HG03469 (cell line): ENCODE measurements around the gene CDH13.

ENCODE experiments used
- ATAC-seq: cut with Tn5 transposase; IDR thresholded peaks from one replicate; pipeline ENCODE4 v1.9.1; 2021; ENCODE audit warnings: mild to moderate bottlenecking, moderate library complexity, moderate number of reproducible peaks; ENCODE audit not compliant: unreplicated experiment

Gene CDH13

DNA sequence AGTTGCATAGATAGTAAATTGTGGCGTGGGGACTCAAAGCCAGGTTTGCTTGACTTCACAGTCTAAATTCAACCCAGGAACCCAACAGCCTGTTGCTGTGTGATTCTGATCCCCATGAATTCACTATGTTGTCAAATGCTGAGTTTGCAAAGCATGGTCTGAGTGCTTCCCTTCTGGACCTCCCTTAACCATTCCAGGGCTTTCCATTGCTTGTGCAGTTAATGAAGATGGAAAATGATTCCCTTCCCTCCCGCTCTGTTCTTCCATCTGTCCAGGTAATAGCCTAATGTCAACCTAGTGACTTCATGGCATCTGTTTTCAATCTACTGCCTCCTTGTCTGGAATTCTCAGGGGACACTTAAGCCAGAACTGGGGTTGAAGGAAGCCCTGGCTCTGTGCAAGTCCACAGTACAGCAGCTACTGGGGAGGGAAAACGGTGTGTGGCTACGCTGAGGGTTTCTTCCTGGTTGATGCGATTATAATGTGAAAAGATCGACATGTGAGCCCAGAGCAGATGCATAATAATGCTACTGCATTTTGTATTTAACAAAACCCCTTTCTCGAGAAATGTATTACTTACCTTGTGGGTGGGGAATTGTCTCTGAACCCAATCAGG is 206.7 kb downstream of the CDH13 start:
- ATAC-seq, result no peak

DNA sequence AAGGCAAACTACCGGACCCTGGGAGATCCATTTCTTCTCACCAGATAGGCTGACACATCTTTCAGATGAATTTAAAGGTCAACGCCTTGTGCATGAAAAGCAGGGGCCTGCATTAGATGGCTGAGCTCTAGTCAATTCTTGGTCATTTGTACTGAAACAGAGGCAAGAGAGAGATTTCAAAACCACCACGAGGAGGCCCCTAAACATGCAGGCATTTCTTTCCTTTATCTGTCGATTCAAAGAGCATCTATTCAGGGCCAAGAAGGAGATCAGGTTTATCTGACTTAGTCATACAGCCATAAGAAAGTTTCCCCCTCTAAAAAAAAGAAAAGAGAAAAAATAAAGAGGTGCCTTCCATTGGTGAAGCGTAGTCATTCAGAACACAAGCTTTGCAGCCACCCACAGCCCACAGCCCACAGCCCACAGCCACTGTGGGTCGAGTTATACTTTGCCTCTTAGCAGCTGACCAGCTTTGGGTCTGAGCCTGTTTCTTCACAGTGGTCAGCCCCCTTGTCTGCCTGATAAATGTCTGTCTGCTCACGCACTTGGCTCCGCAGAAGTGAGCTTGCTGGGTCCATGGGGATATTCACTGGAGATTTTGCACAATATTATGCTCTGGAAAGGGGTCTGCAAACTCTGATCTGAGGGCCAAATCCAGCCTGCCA is 207.5 kb downstream of the CDH13 start:
- ATAC-seq, result no peak

DNA sequence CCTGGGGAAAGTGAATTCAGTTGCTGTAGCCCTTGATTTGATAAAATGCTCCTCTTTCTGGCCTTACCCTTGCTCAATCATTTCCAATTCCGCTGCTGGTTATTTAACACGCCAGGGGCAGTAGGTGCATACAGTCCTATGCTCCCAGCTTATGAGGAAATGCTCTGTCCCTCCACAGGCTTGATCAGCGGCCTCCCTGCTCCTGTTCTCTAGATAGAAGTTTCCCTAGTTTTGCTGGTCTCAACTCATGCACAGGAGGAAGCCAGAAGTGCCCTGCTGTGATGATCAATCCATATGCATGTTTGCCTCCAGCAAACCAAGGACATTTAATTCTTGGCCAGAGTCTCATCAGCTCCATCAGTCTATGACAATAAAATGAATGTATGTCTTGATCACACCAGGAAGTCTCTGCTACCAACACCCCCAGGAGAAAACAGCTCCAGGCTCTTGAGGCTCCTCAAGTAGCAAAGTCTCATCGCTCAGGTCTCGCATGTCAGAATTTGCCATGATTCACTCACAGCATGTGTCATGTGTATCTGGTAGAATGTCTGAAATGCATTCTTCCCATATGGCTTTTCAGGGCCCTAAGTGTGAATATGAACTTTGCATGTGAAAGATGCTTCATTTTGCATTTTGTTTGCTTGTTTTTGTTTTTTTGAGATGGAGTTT is 208.9 kb downstream of the CDH13 start:
- no peak for ATAC-seq

DNA sequence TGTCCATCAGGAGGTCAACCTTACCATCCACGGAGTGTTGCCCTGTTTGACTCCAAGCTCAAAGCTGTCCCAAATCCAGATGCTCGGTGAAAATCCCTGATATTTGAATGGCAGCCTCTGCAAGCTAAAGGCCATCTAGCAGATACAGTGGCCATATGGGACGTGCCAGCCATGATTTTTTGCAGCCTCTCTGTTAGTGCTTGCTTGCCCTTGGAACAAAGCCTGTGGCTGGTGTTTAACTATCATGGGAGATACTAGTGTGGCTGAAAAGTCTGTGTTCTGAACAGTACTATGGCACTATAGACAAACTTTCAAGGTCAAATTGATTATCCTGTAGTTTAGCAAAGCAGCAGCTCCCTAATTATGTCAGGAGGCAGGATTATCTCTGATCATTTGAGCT is 214.3 kb downstream of the CDH13 start:
- no peak for ATAC-seq

DNA sequence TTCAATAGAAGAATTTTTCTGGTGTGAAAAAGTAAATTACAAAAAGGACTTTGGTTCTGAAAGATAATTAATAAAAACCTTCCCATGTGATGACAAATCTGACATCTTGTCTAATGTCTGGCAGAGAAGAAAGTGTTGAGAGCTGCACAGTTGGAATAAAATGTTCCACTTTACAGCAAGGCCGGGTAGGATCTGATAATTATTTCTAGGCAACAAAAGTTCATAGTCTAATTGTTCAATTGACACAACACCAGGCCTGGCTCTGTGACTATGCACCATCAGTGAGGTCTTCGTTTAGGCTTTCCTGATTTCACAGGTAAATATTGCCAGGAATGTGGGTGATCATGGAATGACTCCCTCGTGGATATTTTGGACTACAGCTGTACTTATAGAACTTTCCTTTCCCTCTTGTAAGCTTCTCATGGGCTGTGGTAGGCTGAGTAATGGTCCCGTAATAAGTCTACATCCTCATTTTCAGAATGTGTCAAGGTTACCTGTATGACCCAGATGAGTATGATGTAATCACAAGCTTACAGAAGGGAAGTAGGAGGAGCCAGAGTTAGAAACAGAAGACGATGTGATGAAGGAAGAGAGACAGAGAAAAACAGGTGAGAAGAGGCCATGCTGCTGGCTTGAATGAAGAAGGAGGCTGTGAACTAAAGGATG is 217.0 kb downstream of the CDH13 start:
- no peak for ATAC-seq

DNA sequence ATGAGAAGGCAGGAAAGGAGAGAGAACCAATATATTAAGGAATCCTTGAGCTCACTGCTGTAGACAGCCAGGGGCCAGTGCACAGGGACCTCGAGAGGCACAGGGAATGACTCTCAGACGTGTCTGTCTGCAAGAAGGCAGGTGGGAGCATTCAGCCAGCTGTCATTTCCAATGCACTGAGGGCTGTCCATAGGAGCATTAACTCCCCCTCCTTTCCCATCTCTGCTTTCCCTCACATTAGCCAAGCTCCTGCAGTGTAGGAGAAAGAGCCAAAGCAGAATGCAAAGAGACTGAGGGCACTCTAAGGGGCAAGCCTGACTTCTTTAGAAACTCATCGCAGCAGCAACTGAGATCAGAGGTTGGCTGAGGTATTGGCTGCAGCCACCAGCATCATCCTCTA is 218.3 kb downstream of the CDH13 start:
- ATAC-seq, result no peak

DNA sequence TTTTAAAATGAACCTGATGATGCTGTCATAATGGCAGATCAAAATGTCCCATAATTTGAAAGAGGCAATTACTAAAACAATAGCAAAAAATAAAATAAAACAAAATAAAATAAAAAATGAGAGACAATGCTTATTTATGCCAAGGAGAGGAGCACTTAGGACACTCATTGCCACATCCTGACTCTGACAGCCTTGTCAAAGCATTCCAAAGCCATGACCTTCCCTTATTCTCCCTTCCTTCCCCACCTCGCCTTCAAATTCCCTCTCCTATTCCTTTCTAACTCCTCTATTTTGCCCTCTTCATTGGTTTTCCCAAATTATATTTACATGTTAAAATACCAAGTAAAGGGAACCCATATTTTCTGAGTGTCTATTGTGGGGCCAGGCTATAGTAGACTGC is 220.0 kb downstream of the CDH13 start:
- no peak for ATAC-seq

DNA sequence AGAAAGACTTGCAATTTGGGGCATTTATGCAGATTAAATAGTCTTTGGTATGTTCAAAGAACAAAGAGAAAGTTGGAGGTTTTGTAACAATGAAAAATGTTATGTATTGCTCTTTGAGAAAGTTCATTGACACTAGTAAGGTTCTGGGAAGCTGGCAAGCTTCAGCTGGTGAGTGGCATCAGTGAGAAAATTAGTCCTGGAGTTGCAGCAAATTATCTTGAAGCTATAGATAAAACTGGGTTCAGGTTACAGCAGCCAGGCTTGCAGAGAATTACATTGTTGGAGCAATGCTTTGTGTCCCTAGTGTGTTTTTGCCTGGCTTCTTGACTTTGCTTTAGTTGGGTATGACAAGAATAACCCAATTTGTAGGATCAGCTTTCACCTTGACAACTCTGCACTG is 221.2 kb downstream of the CDH13 start:
- ATAC-seq, result no peak

DNA sequence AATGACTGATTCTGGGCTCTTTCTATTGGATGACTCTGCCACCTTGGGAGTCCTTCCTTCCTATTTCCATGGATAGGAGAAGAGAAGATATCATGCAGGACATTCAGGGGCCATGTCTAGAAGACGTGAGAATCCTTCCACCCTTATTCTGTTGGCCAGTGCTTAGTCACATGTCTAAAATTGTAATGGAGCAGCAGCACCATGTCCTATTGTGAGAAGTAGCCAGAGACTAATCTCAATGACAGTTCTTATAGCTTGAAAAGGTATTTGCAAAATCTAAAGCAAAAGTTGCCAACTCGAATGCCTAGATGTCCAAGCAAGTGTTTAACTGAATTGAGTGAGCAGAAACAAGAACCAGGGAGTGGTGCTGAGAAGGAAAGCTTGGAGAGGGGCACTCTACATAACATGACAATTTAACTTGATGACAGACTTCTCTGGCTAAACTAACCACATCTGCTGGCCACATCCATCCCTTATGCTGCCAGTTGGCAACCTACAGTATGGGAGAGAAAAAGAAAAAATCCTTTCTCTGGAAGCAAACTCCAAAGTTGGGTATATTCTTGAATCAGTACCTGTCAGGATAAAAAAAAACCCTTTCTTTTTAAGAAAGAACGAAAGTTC is 225.7 kb downstream of the CDH13 start:
- ATAC-seq, result no peak

DNA sequence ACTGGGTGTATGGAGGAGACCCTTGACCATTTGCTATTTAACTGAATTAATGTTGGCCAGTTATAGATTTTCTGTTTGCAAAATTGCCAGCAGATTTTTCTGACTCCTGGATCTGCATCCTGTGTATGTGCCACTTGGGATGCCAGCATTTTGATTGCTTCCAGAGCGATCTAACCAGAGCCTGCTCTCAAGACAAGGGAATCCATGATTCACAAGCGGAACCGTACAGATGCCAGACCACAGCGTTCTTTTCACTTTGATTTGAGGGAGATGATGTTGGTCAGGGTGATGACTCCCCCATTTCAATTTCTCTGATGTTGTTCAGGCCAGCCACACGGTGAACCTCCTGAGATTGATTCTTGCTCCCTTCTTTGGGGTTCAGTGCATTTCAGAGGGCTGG is 228.7 kb downstream of the CDH13 start:
- no peak for ATAC-seq

DNA sequence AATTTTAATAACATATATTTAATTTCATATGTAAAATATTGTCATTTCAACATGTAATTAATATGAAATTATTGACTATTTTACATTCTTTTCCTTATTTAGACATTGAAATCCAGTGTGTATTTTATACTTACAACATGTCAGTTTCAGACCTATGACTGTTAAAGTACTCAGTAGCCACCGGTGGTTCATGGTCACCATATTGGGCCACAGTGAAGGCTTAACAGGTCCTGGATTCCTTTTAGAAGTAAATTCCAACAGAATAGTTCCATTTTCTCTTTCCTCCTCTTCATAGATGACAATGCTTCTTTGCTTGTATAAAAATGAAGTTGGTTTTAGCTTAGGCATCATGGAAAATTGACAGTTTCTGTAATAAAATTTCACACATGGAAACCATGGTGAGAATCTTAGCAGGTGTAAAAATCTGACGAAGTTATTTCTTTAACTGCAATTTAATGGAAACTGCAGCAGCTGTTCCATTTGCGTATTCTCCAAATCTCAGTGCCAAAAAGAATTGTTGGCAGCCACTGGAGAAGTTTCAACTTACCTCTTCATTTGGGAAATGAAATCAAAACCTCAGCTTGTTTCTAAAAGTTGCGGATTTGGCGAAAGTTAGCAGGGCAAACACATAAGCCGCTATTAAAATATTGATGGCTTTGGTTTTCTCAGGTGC is 231.1 kb downstream of the CDH13 start:
- ATAC-seq, result no peak

DNA sequence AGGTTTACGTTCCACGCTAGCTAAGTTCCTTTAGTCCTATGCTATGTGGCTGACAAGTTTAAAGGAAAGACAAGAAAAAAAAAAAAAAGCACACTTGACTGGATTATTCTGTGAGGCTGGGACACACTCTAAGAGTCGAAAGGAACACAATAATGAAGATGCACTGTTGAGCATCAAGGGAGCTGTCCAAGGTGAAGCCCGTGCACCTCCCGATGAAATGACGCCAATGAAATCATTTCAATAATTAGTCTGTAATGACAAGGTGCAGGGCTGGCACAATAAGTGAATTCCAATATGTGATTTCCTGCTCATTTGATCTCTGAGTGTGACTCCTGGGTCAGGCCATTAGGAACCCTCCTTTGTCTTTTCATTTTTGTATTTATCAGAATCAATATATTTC is 232.9 kb downstream of the CDH13 start:
- ATAC-seq, result no peak

DNA sequence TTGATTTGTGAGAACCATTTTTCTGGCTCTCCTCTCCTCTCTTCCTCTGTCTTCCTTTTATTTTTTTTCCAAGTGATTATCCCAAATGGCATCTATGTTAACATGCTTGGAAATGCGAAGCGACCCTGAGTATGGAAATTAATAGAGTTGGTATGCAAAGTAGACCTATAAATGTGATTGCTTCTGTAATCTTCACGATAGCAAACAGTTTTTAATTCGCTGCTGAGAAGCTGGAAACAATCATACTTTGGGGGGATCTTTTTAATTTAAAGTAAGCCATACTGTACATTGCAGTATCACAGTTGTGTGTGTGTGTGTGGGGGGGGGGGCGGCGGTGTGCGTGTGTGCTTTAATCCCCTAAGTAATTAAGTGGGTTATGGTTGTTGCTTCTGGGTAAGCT is 233.3 kb downstream of the CDH13 start:
- no peak for ATAC-seq

DNA sequence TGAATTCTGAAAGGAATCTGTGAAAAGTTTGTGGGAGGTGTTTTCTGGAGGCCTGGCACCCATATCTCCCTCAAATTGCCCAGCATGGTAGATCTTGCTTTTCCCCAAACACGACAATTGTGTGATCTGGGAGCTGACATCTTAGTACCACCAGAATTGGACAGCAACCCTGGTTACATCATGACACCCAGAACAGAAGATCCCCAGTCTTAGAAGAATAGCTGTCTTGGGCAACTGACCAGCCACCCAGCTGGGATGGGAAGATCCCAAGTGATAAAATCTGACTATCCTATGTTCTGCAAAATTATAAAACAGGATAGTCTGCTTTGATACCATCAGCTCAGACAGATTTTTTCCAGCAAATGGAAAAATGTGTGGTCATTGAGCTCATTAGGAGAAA is 235.3 kb downstream of the CDH13 start:
- no peak for ATAC-seq

DNA sequence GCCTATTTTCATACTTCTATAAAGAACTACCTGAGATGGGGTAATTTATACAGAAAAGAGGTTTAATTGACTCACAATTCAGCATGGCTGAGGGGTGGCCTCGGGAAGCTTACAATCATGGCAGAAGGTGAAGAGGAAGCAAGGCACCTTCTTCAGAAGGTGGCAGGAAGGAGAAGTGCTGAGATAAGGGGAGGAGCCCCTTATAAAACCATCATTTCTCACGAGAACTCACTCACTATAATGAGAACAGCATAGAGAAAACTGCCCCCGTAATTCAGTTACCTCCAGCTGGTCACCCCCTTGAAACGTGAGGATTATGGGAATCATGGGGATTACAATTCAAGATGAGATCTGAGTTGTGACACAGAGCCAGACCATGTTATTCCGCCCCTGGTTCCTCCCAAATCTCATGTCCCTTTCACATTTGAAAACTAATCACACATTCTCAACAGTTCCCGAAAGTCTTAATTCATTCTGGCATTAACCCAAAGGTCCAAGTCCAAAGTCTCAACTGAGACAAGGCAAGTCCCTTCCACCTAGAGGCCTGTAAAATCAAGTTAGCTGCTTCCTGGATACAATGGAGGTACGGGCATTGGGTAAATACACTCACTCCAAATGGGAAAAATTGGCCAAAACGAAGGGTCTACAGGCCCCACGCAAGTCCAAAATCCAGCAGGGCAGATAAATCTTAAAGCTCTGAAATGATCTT is 237.7 kb downstream of the CDH13 start:
- ATAC-seq, result no peak

DNA sequence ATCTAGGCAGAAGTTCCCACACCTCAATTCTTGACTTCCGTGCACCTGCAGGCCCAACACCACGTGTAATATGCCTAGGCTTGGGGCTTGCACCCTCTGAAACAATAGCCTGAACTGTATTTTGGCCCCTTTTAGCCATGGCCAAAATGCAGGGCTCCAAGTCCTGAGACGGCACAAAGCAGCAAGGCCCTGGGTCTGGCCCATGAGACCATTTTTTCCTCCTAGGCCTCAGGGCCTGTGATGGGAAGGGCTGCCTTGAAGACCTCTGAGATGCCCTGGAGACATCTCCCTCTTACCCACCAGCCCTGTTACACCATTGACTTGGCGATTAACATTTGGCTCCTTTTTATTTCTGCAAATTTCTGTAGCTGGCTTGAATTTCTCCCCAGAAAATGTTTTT is 238.6 kb downstream of the CDH13 start:
- no peak for ATAC-seq

DNA sequence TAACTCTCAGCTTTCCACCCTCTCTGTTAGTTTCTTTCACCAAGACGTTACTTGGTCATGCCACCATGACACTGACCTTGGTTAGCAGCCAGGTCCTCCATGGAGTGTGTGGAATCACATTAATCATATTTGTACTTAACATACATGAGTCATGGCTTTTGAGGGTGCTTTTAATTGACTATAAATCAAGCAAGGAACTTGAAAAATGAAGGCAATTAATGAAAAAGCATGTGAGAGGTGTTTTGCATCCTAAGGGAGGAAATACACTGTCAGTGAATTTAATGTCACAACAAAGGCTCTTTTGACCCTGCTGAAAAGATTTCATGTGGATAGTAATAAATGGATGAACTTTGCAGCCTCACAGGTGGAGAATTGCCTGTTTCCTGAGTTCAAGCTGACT is 240.7 kb downstream of the CDH13 start:
- no peak for ATAC-seq

DNA sequence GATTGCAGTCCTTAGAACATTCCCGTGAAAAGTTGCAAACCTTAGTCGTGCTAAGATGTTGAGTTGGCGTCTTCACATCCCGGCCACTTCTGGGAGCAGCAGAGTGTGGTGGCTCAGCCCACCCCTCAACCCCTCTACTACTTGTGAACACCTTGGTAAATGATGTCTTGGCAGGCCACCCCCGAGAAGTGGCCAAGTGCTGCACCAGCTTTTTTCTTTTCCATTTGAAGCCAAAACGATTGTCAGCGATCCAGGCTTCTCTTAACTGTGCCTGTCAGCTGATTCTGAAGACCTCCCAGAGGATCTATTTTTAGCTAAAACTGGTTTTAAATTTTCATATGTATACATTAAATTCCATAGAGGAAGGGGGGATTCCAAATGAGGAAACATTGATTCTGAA is 247.5 kb downstream of the CDH13 start:
- ATAC-seq, result no peak

DNA sequence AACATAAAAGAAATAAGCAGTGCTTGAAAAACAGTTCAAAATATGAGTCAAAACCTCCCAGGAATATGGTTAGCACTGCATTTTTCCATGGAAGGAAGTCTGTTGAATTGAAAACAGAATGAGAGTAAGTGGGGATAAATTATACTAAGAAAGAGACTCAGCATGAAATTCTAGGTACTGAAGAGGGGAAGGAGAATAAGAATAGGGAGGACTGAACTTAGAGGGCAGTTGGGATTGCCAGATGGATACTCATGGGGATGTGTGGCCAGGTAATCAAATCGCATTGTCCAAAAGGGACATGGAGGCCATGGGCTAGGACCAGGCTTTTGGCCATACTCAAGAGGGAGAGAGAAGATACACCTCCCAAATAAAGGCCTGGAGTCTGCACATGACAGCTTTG is 247.9 kb downstream of the CDH13 start:
- ATAC-seq, result no peak

DNA sequence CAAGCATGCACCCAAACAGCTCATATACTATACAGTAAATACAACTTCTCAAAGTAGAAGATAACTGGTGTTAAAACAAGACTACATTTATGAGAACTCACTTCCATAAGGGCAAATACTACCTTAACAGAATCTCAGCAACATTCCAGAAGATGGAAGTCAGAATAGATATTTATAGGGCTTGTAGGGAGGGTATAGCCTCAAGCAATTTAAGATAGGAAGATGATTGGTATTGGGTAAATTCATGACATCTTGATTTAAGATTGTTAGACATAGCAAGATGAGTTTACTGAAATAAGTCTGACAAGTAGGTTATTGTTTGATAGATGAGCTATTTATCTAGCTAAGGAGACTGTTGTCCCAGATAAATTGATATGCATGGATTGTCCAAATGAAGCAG is 250.2 kb downstream of the CDH13 start:
- ATAC-seq, result no peak
